Osteocyte (in vitro differentiated cells): Measurements from ENCODE around the gene PCNX1. TPM values are rescaled to one million over a fixed set of nuclear protein-coding genes. Genes with fewer than 3 reads are reported as not detected.
"Not testable (repeated sequence)": the region's sequence is repeated elsewhere in the genome, so short reads cannot be mapped to it uniquely, and the experiment has no call there.

Experiments used
- DNase-seq: peaks from one replicate; pipeline ENCODE4 v3.0.0; 2021; ENCODE audit warnings: mixed read lengths; ENCODE audit not compliant: unreplicated experiment; ENCODE audit errors: extremely low spot score
- H3K27ac Mint-ChIP-seq: one replicate; pipeline ENCODE4 v1.8.0; 2021; ENCODE audit warnings: mild to moderate bottlenecking, mixed read lengths; ENCODE audit not compliant: unreplicated experiment
- H3K27me3 Mint-ChIP-seq: one replicate; pipeline ENCODE4 v1.8.0; 2021; ENCODE audit warnings: mixed read lengths; ENCODE audit not compliant: unreplicated experiment
- H3K36me3 Mint-ChIP-seq: one replicate; pipeline ENCODE4 v1.8.0; 2021; ENCODE audit warnings: mixed read lengths; ENCODE audit not compliant: unreplicated experiment
- H3K4me1 Mint-ChIP-seq: one replicate; pipeline ENCODE4 v1.8.0; 2021; ENCODE audit warnings: mixed read lengths; ENCODE audit not compliant: unreplicated experiment
- H3K4me3 Mint-ChIP-seq: one replicate; pipeline ENCODE4 v1.8.0; 2021; ENCODE audit warnings: mild to moderate bottlenecking, moderate library complexity, mixed read lengths; ENCODE audit not compliant: unreplicated experiment
- H3K9me3 Mint-ChIP-seq: one replicate; pipeline ENCODE4 v1.8.0; 2021; ENCODE audit warnings: mixed read lengths; ENCODE audit not compliant: unreplicated experiment
- CTCF ChIP-seq: fragments of 200-600 bp; sonication (generic); IDR thresholded peaks from 2 replicates; pipeline ENCODE4 v1.5.0; 2021; ENCODE audit warnings: antibody characterized with exemption, mild to moderate bottlenecking, moderate library complexity
- total RNA-seq: library from RNA; stranded (reverse); gene quantifications from 2 replicates; pipeline ENCODE4 v1.2.1, GENCODE V29; 2021

The PCNX1 gene
- total RNA-seq, 1 donor from 2014 or later, result 72.2 TPM

- H3K36me3 Mint-ChIP-seq, result no peaks in the 10 kb centered on the region
- no peak overlapping the region for H3K27ac Mint-ChIP-seq
- no peaks in the 10 kb centered on the region for H3K27me3 Mint-ChIP-seq
- DNase-seq, result no peak
- no peak overlapping the region for H3K4me3 Mint-ChIP-seq
- peaks cover 20% of the 10 kb centered on the region for H3K4me1 Mint-ChIP-seq
- no peak for TF ChIP-seq CTCF
- H3K9me3 Mint-ChIP-seq, result no peaks in the 10 kb centered on the region
Observed at GRCh38 chr14:70926235-70926830, 19.1 kb downstream of the PCNX1 start.

- H3K4me3 Mint-ChIP-seq, result no peak overlapping the region
- no peak for TF ChIP-seq CTCF
- H3K9me3 Mint-ChIP-seq, result no peaks in the 10 kb centered on the region
- H3K36me3 Mint-ChIP-seq, result no peaks in the 10 kb centered on the region
- no peaks in the 10 kb centered on the region for H3K27me3 Mint-ChIP-seq
- no peak overlapping the region for H3K27ac Mint-ChIP-seq
- H3K4me1 Mint-ChIP-seq, result peaks cover 34% of the 10 kb centered on the region
- DNase-seq, result no peak
Observed at GRCh38 chr14:70931008-70931407, 23.7 kb downstream of the PCNX1 start.

DNA sequence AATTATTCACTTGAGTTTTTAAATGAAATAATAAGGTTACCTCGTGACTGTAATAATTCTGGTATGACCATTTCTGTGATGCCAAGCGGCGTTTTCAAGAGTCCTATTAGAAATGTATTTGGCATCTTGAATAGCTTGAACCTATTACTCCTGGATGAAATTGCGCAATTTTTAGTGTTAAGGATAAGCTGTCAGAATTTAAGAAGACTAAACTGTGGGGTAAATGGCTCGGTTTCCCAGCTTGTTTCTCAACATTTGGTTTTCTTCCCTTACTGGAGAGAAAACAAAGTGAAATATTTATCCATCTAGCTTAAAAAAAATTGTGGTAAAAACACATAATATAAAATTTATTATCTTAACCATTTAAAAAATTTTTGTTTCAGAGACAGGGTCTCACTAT lies 26.8 kb downstream of the PCNX1 start:
- Mint-ChIP-seq H3K4me3 (no peak overlapping the region), H3K36me3 (peaks cover under 1% of the 10 kb centered on the region), H3K27me3 (no peaks in the 10 kb centered on the region), H3K9me3 (no peaks in the 10 kb centered on the region), H3K4me1 (peaks cover 32% of the 10 kb centered on the region), H3K27ac (no peak overlapping the region)
- no peak for TF ChIP-seq CTCF
- no peak for DNase-seq

DNA sequence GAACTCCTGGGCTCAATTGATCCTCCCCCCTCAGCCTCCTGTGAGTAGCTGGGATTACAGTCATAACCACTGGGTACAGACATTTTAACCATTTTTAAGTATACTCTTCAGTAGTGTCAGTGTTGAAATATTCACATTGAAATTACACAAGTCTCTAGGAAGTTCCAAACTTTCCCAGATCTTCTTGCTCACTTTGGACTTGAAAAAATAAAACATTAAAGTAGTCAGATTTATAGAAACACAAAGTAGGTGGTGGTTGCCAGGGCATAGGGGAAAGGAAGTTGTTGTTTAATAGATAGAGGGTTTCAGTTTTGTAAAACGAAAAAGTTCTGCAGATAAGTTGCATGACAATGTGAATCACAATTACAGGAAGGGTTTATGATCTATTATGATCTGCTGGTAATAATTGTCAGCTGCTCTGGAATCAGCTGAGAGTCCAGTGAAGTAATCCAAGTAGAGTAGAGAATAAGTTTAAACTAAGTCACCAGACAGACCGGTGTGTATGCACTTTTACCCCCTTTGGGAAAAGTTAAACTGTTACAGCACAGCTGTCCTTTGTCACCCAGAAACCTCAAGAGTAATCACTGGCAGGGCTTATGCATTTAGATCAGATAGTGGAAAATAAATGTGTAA lies 27.4 kb downstream of the PCNX1 start:
- Mint-ChIP-seq H3K27ac (peak overlapping the region; percentile 64), H3K27me3 (no peaks in the 10 kb centered on the region), H3K9me3 (no peaks in the 10 kb centered on the region), H3K36me3 (peaks cover 4% of the 10 kb centered on the region), H3K4me3 (no peak overlapping the region), H3K4me1 (peaks cover 32% of the 10 kb centered on the region)
- no peak for DNase-seq
- TF ChIP-seq CTCF, result no peak

DNA sequence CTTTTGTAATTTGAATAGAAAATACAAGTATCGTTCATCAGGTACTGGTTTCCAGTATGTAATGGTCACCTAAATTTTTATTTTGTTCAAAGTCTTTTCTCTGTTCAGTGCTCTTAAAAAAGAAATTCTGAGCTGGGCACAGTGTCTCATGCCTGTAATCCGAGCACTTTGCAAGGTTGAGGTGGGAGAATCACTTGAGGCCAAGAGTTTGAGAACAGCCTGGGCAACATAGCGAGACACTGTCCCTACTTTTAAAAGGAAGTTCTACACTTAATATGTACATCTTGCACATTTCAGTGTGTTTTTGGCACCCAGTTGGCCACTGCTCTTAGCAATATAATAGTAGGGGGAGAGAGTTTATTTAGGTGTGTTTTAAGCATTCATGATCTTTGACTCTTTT lies 27.9 kb downstream of the PCNX1 start:
- H3K4me1 Mint-ChIP-seq, result peaks cover 32% of the 10 kb centered on the region
- no peak for TF ChIP-seq CTCF
- peaks cover 4% of the 10 kb centered on the region for H3K36me3 Mint-ChIP-seq
- no peak for DNase-seq
- no peak overlapping the region for H3K4me3 Mint-ChIP-seq
- no peaks in the 10 kb centered on the region for H3K27me3 Mint-ChIP-seq
- peak overlapping the region; percentile 63 for H3K27ac Mint-ChIP-seq
- H3K9me3 Mint-ChIP-seq, result no peaks in the 10 kb centered on the region

- not testable (repeated sequence) for H3K27ac Mint-ChIP-seq, H3K27me3 Mint-ChIP-seq, DNase-seq, H3K4me1 Mint-ChIP-seq, H3K4me3 Mint-ChIP-seq
- Mint-ChIP-seq H3K9me3 (peaks cover 15% of the 10 kb centered on the region), H3K36me3 (peaks cover 14% of the 10 kb centered on the region)
Observed at GRCh38 chr14:70939693-70940092, 32.4 kb downstream of the PCNX1 start.

GRCh38 chr14:70941637-70942341 lies 34.5 kb downstream of the PCNX1 start:
- not testable (repeated sequence) for H3K27ac Mint-ChIP-seq, H3K4me3 Mint-ChIP-seq, DNase-seq, H3K27me3 Mint-ChIP-seq, H3K4me1 Mint-ChIP-seq
- Mint-ChIP-seq H3K36me3 (peaks cover 17% of the 10 kb centered on the region), H3K9me3 (peaks cover 15% of the 10 kb centered on the region)
